ENCODE results near the gene GPHA2.

GPHA2 gene

GRCh38 chr11:64929625-64930024 is 6.1 kb downstream of the GPHA2 start:
- no peak for DNase-seq

GRCh38 chr11:64928957-64929356 is 6.7 kb downstream of the GPHA2 start:
- no peak for DNase-seq

GRCh38 chr11:64926689-64927088 is 9.0 kb downstream of the GPHA2 start:
- DNase-seq, result no peak

GRCh38 chr11:64925536-64926436 is 9.9 kb downstream of the GPHA2 start:
- DNase-seq, result no peak

GRCh38 chr11:64924910-64925284 is 10.8 kb downstream of the GPHA2 start:
- DNase-seq, result peak in 1 of 2 experiments; percentile 39

GRCh38 chr11:64923944-64924909 is 11.5 kb downstream of the GPHA2 start, which contains the start of gene PPP2R5B:
TSS of gene PPP2R5B (plus strand) at chr11:64924689. CDS start at chr11:64925735, 1,046 bp downstream.
- peak; percentile 92 for DNase-seq

- no peak for DNase-seq
These were observed 12.5 kb downstream of the GPHA2 start for GRCh38 chr11:64923151-64923661.

GRCh38 chr11:64921384-64921783 is 14.3 kb downstream of the GPHA2 start:
- DNase-seq, result no peak

GRCh38 chr11:64920124-64920523 is 15.6 kb downstream of the GPHA2 start:
- no peak for DNase-seq

- DNase-seq, result no peak
These were observed 16.1 kb downstream of the GPHA2 start for GRCh38 chr11:64919627-64920026.

- DNase-seq, result no peak
These were observed 17.7 kb downstream of the GPHA2 start for GRCh38 chr11:64918017-64918416.

GRCh38 chr11:64917663-64917995 is 18.1 kb downstream of the GPHA2 start:
- DNase-seq, result no peak

GRCh38 chr11:64916775-64917662 is 18.7 kb downstream of the GPHA2 start, which contains the start of gene ATG2A:
TSS of gene ATG2A (minus strand) at chr11:64917209. CDS start at chr11:64917135, 74 bp downstream.
- DNase-seq, result peak; percentile 99

- DNase-seq, result peak; percentile 46 to 48
These were observed 19.5 kb downstream of the GPHA2 start for GRCh38 chr11:64916040-64916774.

GRCh38 chr11:64915376-64915887 is 20.3 kb downstream of the GPHA2 start:
- no peak for DNase-seq

GRCh38 chr11:64914123-64914522 is 21.6 kb downstream of the GPHA2 start:
- no peak for DNase-seq

- no peak for DNase-seq
These were observed 22.4 kb downstream of the GPHA2 start for GRCh38 chr11:64913171-64913727.

- DNase-seq, result no peak
These were observed 24.0 kb downstream of the GPHA2 start for GRCh38 chr11:64911689-64912088.

GRCh38 chr11:64911142-64911541 is 24.6 kb downstream of the GPHA2 start:
- no peak for DNase-seq

GRCh38 chr11:64910451-64911093 is 25.1 kb downstream of the GPHA2 start:
- DNase-seq, result no peak
